HG03103 (cell line): ENCODE measurements around the gene CARD8.
A peak's percentile ranks its signal among the peaks of the same experiment; 100 is the strongest.

Experiments used
- ATAC-seq: cut with Tn5 transposase; IDR thresholded peaks from one replicate; pipeline ENCODE4 v1.9.1; 2021; ENCODE audit warnings: low read depth; ENCODE audit not compliant: unreplicated experiment

The CARD8 gene

GRCh38 chr19:48176226-48176625 lies 79.5 kb downstream of the CARD8 start:
- ATAC-seq, result no peak

GRCh38 chr19:48175578-48175977 lies 80.1 kb downstream of the CARD8 start:
- ATAC-seq, result no peak

- ATAC-seq, result no peak
These were observed 81.2 kb downstream of the CARD8 start for GRCh38 chr19:48174445-48175030.

GRCh38 chr19:48171710-48172109 lies 84.0 kb downstream of the CARD8 start:
- ATAC-seq, result no peak

- ATAC-seq, result no peak
These were observed 84.8 kb downstream of the CARD8 start for GRCh38 chr19:48170817-48171347.

- peak; percentile 64 for ATAC-seq
These were observed 85.5 kb downstream of the CARD8 start, which contains the start of the genes LIG1 and ZSWIM9 for GRCh38 chr19:48169939-48170803. Gene LIG1, minus strand, starts transcription at chr19:48170344. Its CDS starts 4,778 bp downstream, at chr19:48165566. Gene ZSWIM9, plus strand, starts transcription at chr19:48170680. Its CDS starts 1,123 bp downstream, at chr19:48171803.

GRCh38 chr19:48169578-48169938 lies 86.2 kb downstream of the CARD8 start:
- ATAC-seq, result peak; percentile 21

GRCh38 chr19:48168689-48169088 lies 87.0 kb downstream of the CARD8 start:
- no peak for ATAC-seq

GRCh38 chr19:48158210-48158790 lies 97.4 kb downstream of the CARD8 start:
- no peak for ATAC-seq
